ENCODE results near the gene GPR87.

- TF ChIP-seq CTCF (conservative IDR thresholded peaks at IDR 0.05) = no peak
- TF ChIP-seq EZH2 (IDR thresholded peaks at IDR 0.05; ENCODE audit: low read depth) = no peak
Measured at GRCh38 chr3:151275091-151275490, 41.5 kb downstream of the GPR87 start.

Measured in PC-9 (cell line).